H1 (cell line): ENCODE results near the gene PRKAR2B. TPM values are rescaled to one million over a fixed set of nuclear protein-coding genes. Genes with fewer than 3 reads are reported as not detected.
"Not testable (repeated sequence)": the region's sequence is repeated elsewhere in the genome, so short reads cannot be mapped to it uniquely, and the experiment has no call there.

Experiments
- CTCF ChIA-PET: fragments of 300-600 bp; sonication (Branson Sonifier 250); formaldehyde crosslinking; loops from one replicate; lab custom pipeline; 2021; ENCODE audit not compliant: partially characterized antibody; lab: Charles Lee
- POLR2A ChIA-PET: fragments of 300-600 bp; sonication (Branson Sonifier 250); formaldehyde crosslinking; loops from one replicate; lab custom pipeline; 2021; ENCODE audit warnings: inconsistent platforms; ENCODE audit not compliant: partially characterized antibody; lab: Charles Lee
- DNase-seq, 2 experiments: peaks; one replicate each; pipeline versions ENCODE4 v3.0.0 to v3.0.0-alpha.2; 2010 to 2022; ENCODE audit warnings: low spot score in 2 of 2, low read depth in 1 of 2, mixed read lengths in 1 of 2
- FAIRE-seq: peaks from 2 replicates; lab custom pipeline; 2011; peaks lifted over from hg19 to GRCh38; lab: Jason Lieb, UNC
- H2AFZ ChIP-seq: 2 replicates; pipeline ENCODE4 v1.8.1; 2012; ENCODE audit warnings: low read length, inconsistent platforms
- H2AK5ac ChIP-seq: 2 replicates; pipeline ENCODE4 v1.6.1; 2013; ENCODE audit warnings: low read depth, low read length
- H2BK120ac ChIP-seq: replicated peaks from 2 replicates; pipeline ENCODE3; 2013; ENCODE audit warnings: low read depth, low read length, inconsistent platforms
- H2BK12ac ChIP-seq: 2 replicates; pipeline ENCODE4 v1.6.1; 2013; ENCODE audit warnings: low read depth, low read length
- H2BK15ac ChIP-seq: 2 replicates; pipeline ENCODE4 v1.6.1; 2013; ENCODE audit warnings: low read length
- H2BK20ac ChIP-seq: 2 replicates; pipeline ENCODE4 v1.6.1; 2013; ENCODE audit warnings: low read length
- H2BK5ac ChIP-seq: 2 replicates; pipeline ENCODE4 v1.6.1; 2013; ENCODE audit warnings: low read depth, low read length
- H3K14ac ChIP-seq: 2 replicates; pipeline ENCODE4 v1.6.1; 2013; ENCODE audit warnings: inconsistent platforms; ENCODE audit not compliant: insufficient read length
- H3K18ac ChIP-seq: 2 replicates; pipeline ENCODE4 v1.6.1; 2013; ENCODE audit warnings: low read length; ENCODE audit errors: extremely low read depth
- H3K23ac ChIP-seq: 2 replicates; pipeline ENCODE4 v1.6.1; 2013; ENCODE audit warnings: inconsistent platforms; ENCODE audit not compliant: insufficient read length
- H3K23me2 ChIP-seq: 2 replicates; pipeline ENCODE4 v1.6.1; 2013; ENCODE audit warnings: low read depth, low read length
- H3K27ac ChIP-seq: 2 replicates; pipeline ENCODE4 v1.6.1; 2011; ENCODE audit warnings: low read depth, low read length, inconsistent platforms
- H3K27me3 ChIP-seq, 4 experiments: replicated peaks in 1 of 4; 1 replicate in 1 of 4; 2 replicates in 3 of 4; pipeline versions ENCODE4 v1.6.1 to v1.8.1; 2011 to 2013; ENCODE audit warnings: low read length in 3 of 4, mild to moderate bottlenecking in 3 of 4, inconsistent platforms in 2 of 4, mixed read lengths in 2 of 4, moderate library complexity in 1 of 4; ENCODE audit not compliant: control insufficient read depth in 3 of 4, insufficient read depth in 3 of 4; ENCODE audit errors: extremely low read depth in 1 of 4
- H3K36me3 ChIP-seq, 4 experiments: 2 replicates each; pipeline versions ENCODE4 v1.6.1 to v1.8.1; 2011 to 2013; ENCODE audit warnings: mild to moderate bottlenecking in 4 of 4, low read length in 3 of 4, moderate library complexity in 2 of 4, control low read depth in 1 of 4, inconsistent platforms in 1 of 4; ENCODE audit not compliant: insufficient read depth in 4 of 4, control insufficient read depth in 2 of 4
- H3K4ac ChIP-seq: replicated peaks from 2 replicates; pipeline ENCODE3; 2013; ENCODE audit warnings: low read length, low read depth, mixed read lengths, inconsistent platforms; ENCODE audit not compliant: insufficient read length
- H3K4me1 ChIP-seq, 4 experiments: replicated peaks in 1 of 4; 1 replicate in 1 of 4; 2 replicates in 3 of 4; pipeline versions ENCODE4 v1.6.1 to v1.8.1; 2011 to 2013; ENCODE audit warnings: low read length in 3 of 4, inconsistent platforms in 2 of 4, mixed read lengths in 1 of 4; ENCODE audit not compliant: insufficient read depth in 4 of 4, control insufficient read depth in 3 of 4
- H3K4me2 ChIP-seq, 2 experiments: 2 replicates each; pipeline versions ENCODE4 v1.6.1 to v1.8.1; 2011 to 2013; ENCODE audit warnings: low read depth in 2 of 2, low read length in 2 of 2, control low read depth in 1 of 2, inconsistent platforms in 1 of 2, mild to moderate bottlenecking in 1 of 2; ENCODE audit not compliant: insufficient read depth in 1 of 2
- H3K4me3 ChIP-seq, 4 experiments: fragments of 200-600, 300-600 bp in 1 of 4; sonication (generic), shearing (Covaris generic), sonication (Bioruptor Twin) in 1 of 4; 2 replicates each; pipeline versions ENCODE4 v1.5.1 to v1.8.1; 2011 to 2016; ENCODE audit warnings: low read length in 4 of 4, low read depth in 3 of 4, control low read depth in 2 of 4, inconsistent platforms in 2 of 4, mild to moderate bottlenecking in 2 of 4, mixed read lengths in 1 of 4, moderate library complexity in 1 of 4; ENCODE audit not compliant: insufficient read depth in 2 of 4; ENCODE audit errors: extremely low read depth in 1 of 4
- H3K56ac ChIP-seq: replicated peaks from 2 replicates; pipeline ENCODE3; 2013; ENCODE audit warnings: low read depth, mild to moderate bottlenecking, mixed read lengths, low read length, inconsistent platforms; ENCODE audit not compliant: insufficient read length
- H3K79me1 ChIP-seq: 2 replicates; pipeline ENCODE4 v1.6.1; 2013; ENCODE audit warnings: low read depth, low read length, control low read depth
- H3K79me2 ChIP-seq, 2 experiments: 2 replicates each; pipeline versions ENCODE4 v1.6.1 to v1.8.1; 2012 to 2013; ENCODE audit warnings: low read length in 2 of 2, mild to moderate bottlenecking in 2 of 2, inconsistent platforms in 1 of 2; ENCODE audit not compliant: insufficient read depth in 2 of 2, control insufficient read depth in 1 of 2
- H3K9ac ChIP-seq, 4 experiments: replicated peaks in 1 of 4; 1 replicate in 1 of 4; 2 replicates in 3 of 4; pipeline versions ENCODE4 v1.6.1 to v1.8.1; 2011 to 2013; ENCODE audit warnings: low read depth in 3 of 4, low read length in 3 of 4, control low read depth in 2 of 4, mild to moderate bottlenecking in 2 of 4, moderate library complexity in 2 of 4, inconsistent platforms in 1 of 4; ENCODE audit errors: extremely low read depth in 1 of 4
- H3K9me3 ChIP-seq, 2 experiments: 2 replicates each; pipeline versions ENCODE4 v1.6.1 to v1.8.1; 2012 to 2013; ENCODE audit warnings: mild to moderate bottlenecking in 2 of 2, moderate library complexity in 2 of 2, control low read depth in 1 of 2, inconsistent platforms in 1 of 2, low read depth in 1 of 2, low read length in 1 of 2, mixed read lengths in 1 of 2; ENCODE audit not compliant: insufficient read depth in 2 of 2
- H4K20me1 ChIP-seq, 2 experiments: replicated peaks in 1 of 2; 2 replicates each; pipeline versions ENCODE3 to v1.8.1; 2011 to 2013; ENCODE audit warnings: inconsistent platforms in 2 of 2, low read length in 2 of 2, mild to moderate bottlenecking in 1 of 2; ENCODE audit not compliant: insufficient read depth in 2 of 2, control insufficient read depth in 1 of 2
- H4K5ac ChIP-seq: 2 replicates; pipeline ENCODE4 v1.6.1; 2013; ENCODE audit warnings: low read length, low read depth, mixed read lengths, inconsistent platforms; ENCODE audit not compliant: insufficient read length
- H4K8ac ChIP-seq: 2 replicates; pipeline ENCODE4 v1.8.0; 2013; ENCODE audit warnings: mild to moderate bottlenecking, moderate library complexity, low read length, inconsistent platforms; ENCODE audit not compliant: insufficient read depth; ENCODE audit errors: extremely low read depth
- H4K91ac ChIP-seq: replicated peaks from 2 replicates; pipeline ENCODE3; 2013; ENCODE audit warnings: low read length, mixed read lengths, inconsistent platforms; ENCODE audit not compliant: insufficient read length
- EP300 ChIP-seq, 2 experiments: IDR thresholded peaks; 1 replicate in 1 of 2; 2 replicates in 1 of 2; pipeline ENCODE4 v1.6.1; 2011 to 2012; ENCODE audit warnings: low read depth in 2 of 2, low read length in 2 of 2, mild to moderate bottlenecking in 2 of 2, borderline replicate concordance in 1 of 2, inconsistent platforms in 1 of 2, moderate library complexity in 1 of 2
- TBP ChIP-seq: IDR thresholded peaks from 2 replicates; pipeline ENCODE4 v1.6.1; 2011; ENCODE audit warnings: low read depth, low read length, improper control_type of control experiment
- whole genome bisulfite sequencing, 2 experiments: shearing (Covaris generic) in 1 of 2; methylation state at CpG; one replicate each; pipeline versions ENCODE4 v1.1.6 to v1.1.7; 2013 to 2015; ENCODE audit warnings: low lambda C conversion rate in 2 of 2, mixed read lengths in 2 of 2, inconsistent platforms in 1 of 2, low coverage in 1 of 2, missing lambda C conversion rate in 1 of 2; ENCODE audit not compliant: insufficient replicate concordance in 2 of 2, insufficient coverage in 1 of 2, insufficient read length in 1 of 2; ENCODE audit errors: extremely low coverage in 1 of 2, missing lambda C conversion rate in 1 of 2; 5-methylcytosine and 5-hydroxymethylcytosine counted together
- polyA plus RNA-seq, 7 experiments: library from polyadenylated mRNA; depleted of rRNA in 3 of 7; stranded (reverse) in 5 of 7; unstranded in 2 of 7; fragments of >200 nt in 5 of 7; fragments of 200-250 nt in 2 of 7; gene quantifications; 1 replicate in 5 of 7; 2 replicates in 1 of 7; 4 replicates in 1 of 7; pipeline versions ENCODE4 v1.2.1 to v1.2.3, GENCODE V29; 2011 to 2013; ENCODE audit warnings: missing spikeins in 2 of 7, mixed read lengths in 2 of 7
- total RNA-seq: library from RNA; stranded (reverse); fragmentation: NEBNext Ultra II Directional; extraction: Animal tissue kit (Norgen Biotek cat#: 25700); gene quantifications from 2 replicates; pipeline ENCODE4 v1.2.1, GENCODE V29; 2021

PRKAR2B gene
- total and polyA plus RNA-seq, 2 of the 8 experiments (the other 6 are each of a cell fraction or from before 2014, with no cell fraction given), result 10.4 to 37.0 TPM

GRCh38 chr7:107091306-107091705 is 46.8 kb downstream of the PRKAR2B start (continued):
- TF ChIP-seq EP300 (IDR thresholded peaks at IDR 0.05; ENCODE audit: borderline replicate concordance in 1 of 2, low read depth in 2 of 2, low read length in 2 of 2) (no peak), TBP (no peak)

- H3K4me1 ChIP-seq, H3K18ac ChIP-seq, FAIRE-seq, H2AFZ ChIP-seq, CTCF ChIA-PET, H3K56ac ChIP-seq, H3K4me3 ChIP-seq, H3K27ac ChIP-seq, H4K5ac ChIP-seq, DNase-seq, H3K9ac ChIP-seq, H2BK15ac ChIP-seq, H3K36me3 ChIP-seq, H3K4me2 ChIP-seq, H4K20me1 ChIP-seq, H3K79me2 ChIP-seq, H4K8ac ChIP-seq, H3K27me3 ChIP-seq, H3K4ac ChIP-seq, POLR2A ChIA-PET, H2BK12ac ChIP-seq, H2BK20ac ChIP-seq, H3K23ac ChIP-seq, H2BK120ac ChIP-seq, H3K14ac ChIP-seq, H2AK5ac ChIP-seq, H3K79me1 ChIP-seq, H2BK5ac ChIP-seq, H4K91ac ChIP-seq, H3K9me3 ChIP-seq, H3K23me2 ChIP-seq: not testable (repeated sequence)
- 100% methylated on average over 3 of the region's 5 CpGs; no CpG with 5 or more reads in 1 of the 2 experiments for WGBS, 2 experiments
These were observed 49.2 kb downstream of the PRKAR2B start for GRCh38 chr7:107093671-107094070.
